C1 segment of cervical spinal cord (tissue), 14 donors: ENCODE results near the gene ZFP1.
A peak's percentile ranks its signal among the peaks of the same experiment; 100 is the strongest.

Experiments used
- DNase-seq, 14 donors: peaks; one replicate each; lab custom pipeline; 2025; lab: John Stamatoyannopoulos, UW

ZFP1 gene

DNA sequence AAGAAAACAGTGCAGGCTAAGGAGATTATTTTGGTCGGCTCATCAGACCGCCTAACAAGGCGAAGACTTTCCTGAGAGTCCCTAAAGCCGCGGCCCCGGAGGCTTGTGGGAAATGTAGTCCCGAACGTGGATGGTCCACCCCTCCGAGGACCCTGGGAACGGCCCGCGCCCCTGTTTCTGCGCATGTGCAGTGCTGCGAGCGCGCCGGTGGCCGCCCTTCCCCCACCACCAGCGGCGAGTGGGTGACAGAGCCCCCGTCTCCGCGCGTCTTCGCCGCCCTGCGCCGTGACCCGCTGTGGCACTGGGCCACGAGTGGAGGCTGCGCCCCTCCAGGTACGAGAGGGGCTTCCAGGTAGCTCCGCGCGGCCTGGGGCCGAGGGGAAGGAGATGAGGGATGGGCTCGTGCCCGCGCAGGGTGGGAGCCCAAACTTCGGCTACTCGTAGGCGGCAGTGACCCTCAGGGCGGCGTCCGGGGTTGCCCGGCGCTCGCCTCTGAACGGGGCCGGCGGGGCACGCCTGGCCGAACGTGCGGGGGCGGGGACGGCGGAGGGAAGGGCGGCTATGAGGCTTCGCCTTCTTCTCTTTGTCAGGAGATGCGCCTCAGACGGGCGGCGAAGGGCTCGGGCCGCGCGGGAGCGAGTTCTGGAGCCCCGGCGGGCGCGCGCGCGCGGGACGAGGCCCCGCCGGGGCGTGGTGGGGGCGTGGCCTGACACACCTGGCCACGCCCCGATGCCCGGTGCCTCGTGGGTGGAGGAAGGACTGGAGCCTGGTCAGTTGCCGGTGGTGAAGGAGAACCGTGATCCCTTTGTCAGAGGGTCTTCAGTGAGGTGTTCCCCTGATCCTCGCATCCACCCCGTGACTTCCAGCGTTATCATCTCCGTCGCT is at the start of gene ZFP1:
ZFP1 (plus strand) TSS at position 214 of the 885 bp plus-strand sequence. CDS start 4,428 bp downstream, outside the sequence.
- DNase-seq = peak; percentile 53 to 93 (median 88)

DNA sequence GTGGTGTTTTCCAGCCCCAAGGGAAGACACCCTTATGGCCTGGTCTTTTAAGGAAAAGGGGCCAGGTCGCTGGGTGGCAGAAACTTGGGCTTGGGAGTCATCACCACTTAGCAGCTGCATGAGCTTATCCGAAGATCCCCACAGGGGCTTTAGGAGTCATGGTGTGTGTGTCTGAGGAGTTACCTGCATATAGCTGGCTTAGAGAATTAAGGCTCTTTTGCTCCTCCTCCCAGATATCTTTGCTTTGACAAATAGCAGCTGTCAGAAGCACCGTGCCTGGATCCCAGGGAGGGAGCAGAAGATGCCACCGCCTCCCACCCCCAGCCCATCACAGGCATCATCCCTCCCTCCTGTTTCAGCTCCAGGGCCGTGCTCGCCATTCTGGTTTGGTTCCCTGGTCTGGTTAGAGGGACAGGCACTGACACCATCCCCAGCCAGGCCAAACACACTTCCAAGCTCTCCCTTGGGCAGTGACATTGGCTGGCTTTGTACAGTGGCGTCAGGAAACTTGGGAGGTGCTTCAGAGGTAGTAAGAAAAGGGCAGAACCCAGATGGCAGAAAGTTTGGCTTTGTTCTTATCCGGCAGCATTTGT is 49.2 kb upstream of the ZFP1 start:
- DNase-seq = no peak

DNA sequence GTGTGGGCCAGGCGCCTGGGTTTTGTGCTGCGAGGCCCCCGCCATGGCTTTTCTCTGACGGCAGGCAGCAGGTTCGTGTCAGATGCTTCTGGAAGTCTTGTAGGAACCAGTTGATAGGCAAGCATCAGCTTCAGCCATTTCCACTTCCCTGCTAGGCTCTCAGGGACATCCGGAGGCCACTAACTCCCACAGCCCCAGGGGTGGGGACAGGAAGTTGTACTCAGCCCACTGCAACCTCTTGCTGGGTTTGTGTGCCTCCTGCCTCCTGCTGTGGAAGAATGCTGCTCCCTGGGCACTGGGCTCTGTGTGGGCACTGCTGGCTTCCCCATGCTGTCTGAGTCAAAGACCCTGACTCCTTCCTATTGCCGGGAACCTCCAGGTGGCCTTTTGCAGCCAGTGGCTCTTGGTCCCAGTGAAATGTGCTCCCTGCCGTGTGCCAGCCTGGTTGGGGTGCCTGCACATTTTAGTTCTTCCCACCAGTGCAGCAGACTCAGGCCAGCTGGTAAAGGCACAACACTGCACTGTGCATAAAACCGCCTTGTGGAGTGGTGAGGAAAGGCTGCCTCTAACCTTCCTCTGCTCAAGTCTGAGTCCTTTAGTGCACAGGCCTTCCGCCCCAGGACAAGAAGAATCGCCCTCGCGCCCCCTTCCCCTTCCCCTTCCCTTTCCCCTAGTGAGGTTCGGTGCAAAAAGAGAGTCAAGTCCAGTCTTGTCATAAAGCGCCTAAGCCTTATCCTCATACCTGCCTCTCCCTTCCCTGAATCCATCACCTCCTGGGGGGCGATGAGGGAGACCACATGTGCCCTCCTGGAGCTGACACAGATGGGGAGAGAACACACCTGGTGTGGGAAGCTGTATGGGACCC is 48.4 kb upstream of the ZFP1 start:
- peak in 1 of 14 donors; percentile 33 for DNase-seq

GRCh38 chr16:75100603-75100990 is 47.7 kb upstream of the ZFP1 start:
- no peak for DNase-seq

DNA sequence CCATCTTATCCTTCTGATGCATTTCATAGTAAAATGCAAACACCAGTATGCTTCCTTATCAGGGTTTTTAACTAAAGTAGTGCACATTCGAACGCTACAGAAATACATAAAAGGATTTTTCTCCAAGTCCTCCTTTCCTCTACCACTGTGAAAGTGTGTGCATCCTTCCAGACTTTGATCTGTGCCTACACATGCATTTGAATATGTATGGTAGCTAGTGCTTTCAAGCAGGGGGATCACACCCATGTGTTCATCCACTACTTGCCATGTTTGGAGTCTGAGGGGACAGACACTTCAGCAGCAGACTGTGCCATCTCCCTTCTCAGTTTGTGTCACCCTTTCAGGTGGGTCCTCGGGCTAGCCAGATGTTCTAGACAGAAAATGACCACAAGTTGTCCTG is 46.7 kb upstream of the ZFP1 start:
- DNase-seq = no peak

GRCh38 chr16:75102595-75102994 is 45.7 kb upstream of the ZFP1 start:
- DNase-seq = no peak

GRCh38 chr16:75103994-75104393 is 44.3 kb upstream of the ZFP1 start:
- no peak for DNase-seq

DNA sequence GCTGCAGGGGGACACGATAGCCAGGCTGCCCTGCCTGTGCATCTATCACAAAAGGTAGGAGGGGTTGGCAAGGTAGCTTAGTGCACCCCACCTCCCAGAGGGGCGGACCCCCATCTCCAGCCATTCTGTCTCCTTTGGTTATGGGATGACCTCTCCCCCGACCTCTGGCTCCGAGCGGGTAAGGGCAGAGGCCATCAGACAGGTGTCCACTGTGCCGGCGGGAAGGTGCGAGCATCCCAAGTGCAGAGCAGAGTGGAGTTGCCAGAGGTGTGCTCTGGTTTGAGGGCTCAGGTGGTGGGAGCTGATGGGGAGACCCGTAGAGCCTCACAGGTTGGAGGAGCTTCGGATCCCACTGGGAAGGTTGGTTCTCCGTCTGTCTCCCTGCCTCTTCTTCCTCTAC is 43.5 kb upstream of the ZFP1 start:
- DNase-seq = no peak

- peak in 11 of 14 donors; percentile 19 to 66 (median 51) for DNase-seq
These were observed 42.8 kb upstream of the ZFP1 start for GRCh38 chr16:75105306-75106061.

- no peak for DNase-seq
These were observed 41.7 kb upstream of the ZFP1 start for GRCh38 chr16:75106351-75107274.

DNA sequence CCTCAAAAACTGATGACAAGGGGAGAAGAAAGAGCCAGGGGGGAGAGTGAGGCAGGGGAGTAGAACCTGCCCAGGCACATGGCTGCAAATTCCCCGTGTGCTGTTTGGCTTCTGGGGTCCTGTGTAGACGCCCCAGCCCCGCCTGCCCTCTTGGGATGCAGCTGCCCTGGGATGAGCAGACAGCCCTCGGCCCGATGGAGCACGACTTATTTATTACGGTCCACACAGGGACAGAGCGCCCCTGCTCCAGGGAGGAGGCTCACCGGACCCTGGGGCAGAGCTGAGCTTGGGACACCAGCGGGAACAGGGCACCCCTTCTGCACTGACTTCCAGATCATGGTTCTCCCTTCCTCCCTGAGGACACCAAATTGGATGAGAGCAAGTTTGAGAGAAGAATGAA is 40.8 kb upstream of the ZFP1 start:
- no peak for DNase-seq

DNA sequence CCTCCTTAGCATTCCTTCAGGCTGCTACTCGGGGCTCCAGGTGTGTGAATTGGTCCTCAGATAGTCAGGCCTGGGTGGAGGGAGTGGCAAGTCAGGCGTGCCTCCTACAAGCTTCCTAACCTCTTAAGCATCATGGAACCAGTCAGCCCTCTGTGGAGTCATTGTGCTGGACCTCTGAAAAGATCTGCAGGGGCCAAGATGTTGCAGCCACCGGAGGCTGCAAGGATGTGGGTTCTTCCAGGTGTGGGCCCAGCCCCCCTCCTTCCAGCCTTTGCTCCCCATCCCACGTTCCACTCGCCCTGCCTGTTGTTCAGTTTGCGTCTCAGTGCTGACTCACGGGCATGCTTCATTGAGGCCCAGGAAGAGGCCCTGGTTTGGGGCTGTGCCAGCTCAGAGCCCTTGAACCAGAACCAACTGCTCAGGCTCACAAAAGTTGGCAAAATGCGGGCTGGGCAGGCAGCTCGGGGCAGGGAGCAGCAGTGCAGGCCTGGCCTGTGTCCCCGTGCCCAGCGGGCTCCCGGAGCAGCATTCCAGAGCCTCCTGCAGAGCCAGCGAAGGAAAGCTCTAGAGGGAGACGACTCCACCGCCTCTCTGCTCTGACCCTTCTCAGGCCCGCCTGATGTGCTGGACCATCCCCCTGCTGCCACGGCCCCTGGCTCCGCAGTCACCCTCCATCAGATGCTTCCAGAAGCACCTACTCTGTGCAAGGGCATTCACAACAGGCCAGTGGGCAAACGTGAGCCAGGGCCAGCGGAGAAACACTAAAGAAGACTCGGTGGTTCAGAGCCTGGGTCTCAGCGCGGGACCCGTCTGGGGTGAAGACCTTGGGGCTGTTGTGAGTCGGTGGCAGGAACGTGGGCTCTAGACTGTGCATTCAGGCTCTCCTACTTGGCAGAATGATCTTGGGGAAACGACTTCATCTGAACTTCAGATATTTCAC is 39.3 kb upstream of the ZFP1 start:
- DNase-seq = peak in 12 of 14 donors; percentile 45 to 90 (median 74)

DNA sequence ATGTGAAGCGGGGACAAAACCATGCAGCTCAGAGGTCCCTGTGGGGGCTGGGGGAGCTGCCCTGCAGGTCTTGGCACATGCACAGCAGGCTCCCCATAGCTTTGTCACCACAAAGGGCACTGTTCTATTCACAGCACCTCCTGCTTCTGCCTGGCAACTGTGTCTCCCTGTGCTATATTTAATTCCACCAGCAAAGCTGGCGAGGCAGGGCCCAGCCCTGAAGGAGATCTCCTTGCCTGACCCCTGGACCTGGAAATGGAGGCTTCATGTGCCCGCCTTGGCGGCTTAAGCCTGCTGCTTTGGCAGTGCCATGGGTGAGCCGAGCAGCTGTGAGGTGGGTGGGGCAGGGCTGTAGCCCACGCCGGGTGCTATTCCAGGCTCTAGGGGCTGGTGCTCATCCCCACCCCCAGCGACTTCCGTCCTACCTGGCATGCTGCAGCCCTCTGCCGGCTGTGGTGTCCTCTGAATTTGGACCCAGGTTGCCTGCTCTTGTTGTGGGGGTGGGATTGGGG is 38.5 kb upstream of the ZFP1 start:
- peak in 8 of 14 donors; percentile 10 to 59 (median 48) for DNase-seq

- DNase-seq = peak; percentile 22 to 90 (median 80)
These were observed 37.4 kb upstream of the ZFP1 start for GRCh38 chr16:75110637-75111513.

DNA sequence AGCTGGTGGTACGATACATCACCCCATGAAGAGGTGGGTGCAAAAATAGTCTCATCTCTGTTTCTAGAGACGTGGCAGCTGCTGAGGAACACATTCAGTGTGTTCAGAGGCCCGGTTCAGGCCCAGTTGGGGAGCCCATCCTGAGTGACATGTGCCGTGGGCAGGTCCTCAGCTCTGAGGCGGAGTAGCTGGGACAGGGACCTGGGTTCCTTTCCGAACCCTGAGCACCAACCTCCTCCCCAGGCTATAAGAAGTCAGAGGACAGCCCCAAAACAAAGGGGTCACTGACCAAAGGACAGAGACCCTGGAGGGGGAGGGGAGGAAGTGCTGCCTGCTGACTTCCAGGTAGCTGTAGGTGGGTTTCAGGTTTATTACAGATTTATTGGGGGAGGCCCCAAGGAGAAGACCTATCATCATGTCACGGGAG is 36.8 kb upstream of the ZFP1 start:
- DNase-seq = no peak

GRCh38 chr16:75111961-75112733 is 36.2 kb upstream of the ZFP1 start:
- DNase-seq = no peak
